GM10248 (cell line): Measurements from ENCODE around the gene FAM81B.

Experiments used
- CTCF ChIA-PET: fragments of 300-600 bp; sonication (Branson Sonifier 250); formaldehyde crosslinking; extraction: SDS; loops from one replicate; lab custom pipeline; 2021; ENCODE audit warnings: antibody characterized with exemption; lab: Yijun Ruan, JAX
- POLR2A ChIA-PET: fragments of 350-650 bp; sonication (Branson Sonifier 250); formaldehyde crosslinking; extraction: SDS; loops from one replicate; lab custom pipeline; 2020; ENCODE audit warnings: antibody characterized with exemption; lab: Yijun Ruan, JAX
- DNase-seq: peaks from one replicate; pipeline ENCODE4 v3.0.0; 2012; ENCODE audit errors: extremely low spot score
- TF ChIP-seq, protein P1 (sequence below): IDR thresholded peaks from 2 replicates; pipeline ENCODE4 v1.5.1; 2012; ENCODE audit warnings: mild to moderate bottlenecking, low read depth; ENCODE audit errors: extremely low read depth, missing control alignments, control extremely low read depth

FAM81B gene

DNA sequence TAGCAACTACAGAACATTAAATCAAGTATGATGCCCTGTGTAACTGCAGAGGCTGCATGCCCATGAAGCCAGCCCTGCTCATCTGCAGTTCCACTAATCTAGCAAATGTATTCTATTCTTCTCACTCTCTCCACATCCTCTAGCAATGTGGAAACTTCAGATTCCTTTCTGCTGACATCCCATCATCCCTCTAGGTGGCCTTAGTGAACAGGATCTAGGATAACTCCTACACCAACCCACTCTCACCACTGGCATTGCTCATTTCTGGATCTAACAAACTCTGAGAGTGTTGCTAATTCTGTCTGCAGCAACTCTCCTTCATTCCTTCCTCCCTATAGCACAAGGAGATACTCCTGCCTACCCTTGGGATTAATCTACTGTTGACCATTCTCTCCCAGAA is 80.8 kb downstream of the FAM81B start:
- POLR2A ChIA-PET: no interaction called here
- CTCF ChIA-PET: interaction anchor here (0.7 to 1.3 kb wide), 2 partner anchors 10 kb away, joined by 3 to 4 read pairs; no protein-coding TSS in a partner anchor
- TF ChIP-seq, protein P1, sequence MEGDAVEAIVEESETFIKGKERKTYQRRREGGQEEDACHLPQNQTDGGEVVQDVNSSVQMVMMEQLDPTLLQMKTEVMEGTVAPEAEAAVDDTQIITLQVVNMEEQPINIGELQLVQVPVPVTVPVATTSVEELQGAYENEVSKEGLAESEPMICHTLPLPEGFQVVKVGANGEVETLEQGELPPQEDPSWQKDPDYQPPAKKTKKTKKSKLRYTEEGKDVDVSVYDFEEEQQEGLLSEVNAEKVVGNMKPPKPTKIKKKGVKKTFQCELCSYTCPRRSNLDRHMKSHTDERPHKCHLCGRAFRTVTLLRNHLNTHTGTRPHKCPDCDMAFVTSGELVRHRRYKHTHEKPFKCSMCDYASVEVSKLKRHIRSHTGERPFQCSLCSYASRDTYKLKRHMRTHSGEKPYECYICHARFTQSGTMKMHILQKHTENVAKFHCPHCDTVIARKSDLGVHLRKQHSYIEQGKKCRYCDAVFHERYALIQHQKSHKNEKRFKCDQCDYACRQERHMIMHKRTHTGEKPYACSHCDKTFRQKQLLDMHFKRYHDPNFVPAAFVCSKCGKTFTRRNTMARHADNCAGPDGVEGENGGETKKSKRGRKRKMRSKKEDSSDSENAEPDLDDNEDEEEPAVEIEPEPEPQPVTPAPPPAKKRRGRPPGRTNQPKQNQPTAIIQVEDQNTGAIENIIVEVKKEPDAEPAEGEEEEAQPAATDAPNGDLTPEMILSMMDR: no peak
- no peak for DNase-seq

DNA sequence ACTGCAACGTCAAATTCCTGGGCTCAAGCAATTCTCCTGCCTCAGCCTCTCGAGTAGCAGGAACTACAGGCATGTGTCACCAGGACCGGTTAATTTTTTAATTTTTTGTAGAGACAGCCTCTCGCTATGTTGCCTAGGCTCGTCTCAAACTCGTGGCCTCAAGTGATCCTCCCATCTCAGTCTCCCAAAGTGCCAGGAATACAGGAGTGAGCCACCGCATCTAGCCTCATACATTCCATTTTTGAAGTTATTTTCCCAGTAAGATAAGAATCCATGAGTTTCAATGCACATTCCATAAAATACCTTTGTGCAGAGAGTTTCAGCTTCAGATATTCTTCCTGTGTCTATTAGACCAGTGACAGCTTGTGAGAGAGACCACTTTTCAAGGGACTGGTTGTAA is 93.3 kb downstream of the FAM81B start:
- POLR2A ChIA-PET: no interaction called here
- CTCF ChIA-PET: interaction anchor here (1.4 kb wide), 1 partner anchor 9 kb away, joined by 3 read pairs; no protein-coding TSS in a partner anchor

DNA sequence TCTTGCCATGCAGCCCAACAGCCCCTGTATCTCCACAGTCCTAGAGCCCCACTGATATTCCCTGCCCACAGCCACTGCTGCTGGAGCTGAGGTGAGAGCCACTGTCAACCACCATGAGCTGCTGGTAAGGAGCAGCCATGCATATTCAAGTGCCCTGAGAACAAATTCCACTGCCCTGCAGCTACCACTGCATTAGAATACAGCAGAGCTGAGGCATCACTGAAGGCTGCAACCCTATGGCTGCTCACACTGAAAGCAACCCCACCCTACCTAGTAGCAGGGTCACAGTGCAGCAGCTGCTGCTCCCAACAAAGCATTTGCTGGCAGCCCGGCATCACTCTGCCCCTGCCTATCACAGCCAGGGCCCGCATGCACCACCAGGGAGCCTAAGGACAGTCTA is 95.0 kb downstream of the FAM81B start:
- DNase-seq: no peak
- POLR2A ChIA-PET: no interaction called here
- TF ChIP-seq, protein P1: no peak
- CTCF ChIA-PET: interaction anchor here (1.4 kb wide), 1 partner anchor 11 kb away, joined by 4 read pairs; no protein-coding TSS in a partner anchor

More for the DNA sequence above, 93.3 kb downstream of the FAM81B start:
- TF ChIP-seq, protein P1: no peak
- no peak for DNase-seq

DNA sequence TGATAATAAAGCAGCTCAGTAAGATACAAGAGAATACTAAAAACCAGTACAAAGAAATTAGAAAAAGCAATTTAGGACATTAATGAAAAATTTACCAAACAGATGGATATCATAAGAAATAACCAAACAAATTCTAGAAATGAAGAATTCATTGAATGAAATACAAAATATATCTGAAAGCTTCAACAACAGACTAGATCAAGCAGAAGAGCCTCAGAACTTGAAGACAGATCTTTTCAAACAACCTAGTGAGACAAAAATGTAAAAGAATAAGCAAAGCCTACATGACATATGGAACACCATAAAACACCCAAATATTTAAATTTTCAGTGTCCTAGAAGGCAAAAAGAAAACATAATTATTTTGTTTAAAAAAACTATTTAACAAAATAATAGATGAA is 96.7 kb downstream of the FAM81B start:
- CTCF ChIA-PET: no interaction called here

More for the DNA sequence above, 96.7 kb downstream of the FAM81B start:
- TF ChIP-seq, protein P1: no peak
- POLR2A ChIA-PET: no interaction called here
- no peak for DNase-seq
